Gastroesophageal sphincter (tissue), 3 donors: ENCODE data around the gene SSBP3.

Source experiments
- POLR2A ChIP-seq, 2 donors: fragments of 450-650 bp; IDR thresholded peaks; one replicate each; pipeline ENCODE4 v1.6.1; 2017; ENCODE audit warnings: antibody characterized with exemption in 2 of 2, mild to moderate bottlenecking in 2 of 2, moderate library complexity in 1 of 2
- POLR2AphosphoS5 ChIP-seq: sonication (generic); formaldehyde crosslinking; IDR thresholded peaks from one replicate; pipeline ENCODE4 v1.6.1; 2017; ENCODE audit warnings: antibody characterized with exemption
- TF ChIP-seq, protein P1 (sequence below), 4 experiments: fragments of 200-600 bp in 2 of 4; fragments of 450-650 bp in 2 of 4; sonication (generic) in 1 of 4; IDR thresholded peaks; one replicate each; pipeline ENCODE4 v1.5.1; 2017 to 2019; ENCODE audit warnings: antibody characterized with exemption in 4 of 4, mild to moderate bottlenecking in 2 of 4, moderate library complexity in 2 of 4

DNA sequence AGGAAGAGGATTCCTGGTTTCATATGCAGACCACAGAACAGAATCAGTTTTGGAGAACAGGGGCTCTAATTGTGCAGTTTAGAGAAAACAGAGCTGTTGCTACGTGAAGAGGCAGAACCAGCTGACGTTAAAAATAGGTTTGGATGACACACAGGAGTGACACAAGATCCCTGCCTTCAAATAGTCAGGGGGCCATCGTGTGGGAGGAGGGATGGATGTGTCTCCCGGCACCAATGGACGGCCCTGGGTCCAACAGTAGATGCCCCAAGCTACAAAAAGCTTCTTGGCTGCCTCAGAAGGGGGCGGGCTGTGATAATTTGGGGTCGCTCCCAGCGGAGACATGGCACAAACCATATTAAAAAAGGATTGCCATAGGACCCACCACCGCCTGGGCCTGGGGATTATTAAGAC lies 118.4 kb downstream of the SSBP3 start:
- TF ChIP-seq, protein P1, sequence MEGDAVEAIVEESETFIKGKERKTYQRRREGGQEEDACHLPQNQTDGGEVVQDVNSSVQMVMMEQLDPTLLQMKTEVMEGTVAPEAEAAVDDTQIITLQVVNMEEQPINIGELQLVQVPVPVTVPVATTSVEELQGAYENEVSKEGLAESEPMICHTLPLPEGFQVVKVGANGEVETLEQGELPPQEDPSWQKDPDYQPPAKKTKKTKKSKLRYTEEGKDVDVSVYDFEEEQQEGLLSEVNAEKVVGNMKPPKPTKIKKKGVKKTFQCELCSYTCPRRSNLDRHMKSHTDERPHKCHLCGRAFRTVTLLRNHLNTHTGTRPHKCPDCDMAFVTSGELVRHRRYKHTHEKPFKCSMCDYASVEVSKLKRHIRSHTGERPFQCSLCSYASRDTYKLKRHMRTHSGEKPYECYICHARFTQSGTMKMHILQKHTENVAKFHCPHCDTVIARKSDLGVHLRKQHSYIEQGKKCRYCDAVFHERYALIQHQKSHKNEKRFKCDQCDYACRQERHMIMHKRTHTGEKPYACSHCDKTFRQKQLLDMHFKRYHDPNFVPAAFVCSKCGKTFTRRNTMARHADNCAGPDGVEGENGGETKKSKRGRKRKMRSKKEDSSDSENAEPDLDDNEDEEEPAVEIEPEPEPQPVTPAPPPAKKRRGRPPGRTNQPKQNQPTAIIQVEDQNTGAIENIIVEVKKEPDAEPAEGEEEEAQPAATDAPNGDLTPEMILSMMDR (IDR thresholded peaks at IDR 0.05) = no peak
- no peak for TF ChIP-seq POLR2A (IDR thresholded peaks at IDR 0.05)
- TF ChIP-seq POLR2AphosphoS5 = no peak
